K562 (cell line): ENCODE measurements around the gene GLUL. TPM values are rescaled to one million over a fixed set of nuclear protein-coding genes. Genes with fewer than 3 reads are reported as not detected.

Experiments
- ARID4B ChIP-seq: sonication (generic); formaldehyde crosslinking; IDR thresholded peaks from 2 replicates; pipeline ENCODE4 v1.8.0; 2022; ENCODE audit warnings: mild to moderate bottlenecking, missing genetic modification reagents
- CSDE1 ChIP-seq, 2 experiments: fragments of 450-650 bp; IDR thresholded peaks; 2 replicates each; pipeline ENCODE4 v1.6.1; 2016; ENCODE audit warnings: mild to moderate bottlenecking in 1 of 2
- CTCF ChIP-seq, 3 experiments: IDR thresholded peaks in 2 of 3; conservative IDR thresholded peaks in 1 of 3; 2 replicates each; pipeline ENCODE4 v1.5.1; 2011 to 2012; ENCODE audit warnings: low read length in 3 of 3, mild to moderate bottlenecking in 3 of 3, control low read depth in 2 of 3, improper control_type of control experiment in 1 of 3, inconsistent platforms in 1 of 3, low read depth in 1 of 3, mixed read lengths in 1 of 3, moderate library complexity in 1 of 3; ENCODE audit not compliant: insufficient read depth in 2 of 3
- CXXC5 ChIP-seq: fragments of 250-450 bp; sonication (Bioruptor Pico); IDR thresholded peaks from 2 replicates; pipeline ENCODE4 v1.8.0; 2022; ENCODE audit warnings: inconsistent platforms, mild to moderate bottlenecking, moderate library complexity
- DMBX1 ChIP-seq: fragments of 250-450 bp; sonication (Bioruptor Pico); IDR thresholded peaks from 2 replicates; pipeline ENCODE4 v1.8.0; 2022; ENCODE audit warnings: inconsistent platforms, mild to moderate bottlenecking, moderate library complexity, borderline replicate concordance
- ELF2 ChIP-seq: fragments of 250-450 bp; sonication (Bioruptor Pico); IDR thresholded peaks from 2 replicates; pipeline ENCODE4 v1.5.0; 2021; ENCODE audit warnings: mild to moderate bottlenecking
- HDAC3 ChIP-seq: fragments of 450-650 bp; IDR thresholded peaks from 2 replicates; pipeline ENCODE4 v1.6.1; 2018; ENCODE audit warnings: borderline replicate concordance, mild to moderate bottlenecking, moderate library complexity; ENCODE audit not compliant: partially characterized antibody
- IRF9 ChIP-seq: fragments of 450-650 bp; IDR thresholded peaks from 2 replicates; pipeline ENCODE4 v1.6.1; 2016; ENCODE audit warnings: missing biosample characterization, missing genetic modification characterization
- KLF13 ChIP-seq: fragments of 450-650 bp; IDR thresholded peaks from 2 replicates; pipeline ENCODE4 v1.6.1; 2016; ENCODE audit warnings: missing genetic modification characterization, low read depth, mild to moderate bottlenecking, missing compliant biosample characterization, moderate library complexity, borderline replicate concordance
- OTX1 ChIP-seq: fragments of 450-650 bp; formaldehyde crosslinking; IDR thresholded peaks from 2 replicates; pipeline ENCODE4 v1.4.0; 2022; ENCODE audit warnings: mild to moderate bottlenecking
- SAP30 ChIP-seq: fragments of 200-600 bp; sonication (generic); IDR thresholded peaks from 2 replicates; pipeline ENCODE4 v1.6.1; 2012; ENCODE audit warnings: borderline replicate concordance, low read depth, mild to moderate bottlenecking, moderate library complexity, low read length, control low read depth, inconsistent platforms; ENCODE audit not compliant: insufficient read depth, poor library complexity, severe bottlenecking
- ZNF175 ChIP-seq: fragments of 200-800 bp; sonication (Bioruptor generic); IDR thresholded peaks from 2 replicates; pipeline ENCODE4 v1.6.1; 2016; ENCODE audit warnings: low read depth, mild to moderate bottlenecking, missing genetic modification characterization, missing compliant biosample characterization
- ZNF584 ChIP-seq: fragments of 200-800 bp; sonication (Bioruptor generic); IDR thresholded peaks from 2 replicates; pipeline ENCODE4 v1.6.1; 2016; ENCODE audit warnings: low read depth, mild to moderate bottlenecking, missing genetic modification characterization, missing compliant biosample characterization
- ZNF592 ChIP-seq: fragments of 450-650 bp; IDR thresholded peaks from 2 replicates; pipeline ENCODE4 v1.6.1; 2017; ENCODE audit warnings: antibody characterized with exemption, mild to moderate bottlenecking
- polyA plus RNA-seq, 8 experiments: library from polyadenylated mRNA; depleted of rRNA in 4 of 8; stranded (reverse) in 5 of 8; unstranded in 3 of 8; fragments of >200 nt; fragmentation: Nextera tagmentation in 2 of 8; fragmentation: Illumina TruSeq in 1 of 8; extraction: Ambion mirVana in 2 of 8; extraction: Trizol in 1 of 8; gene quantifications; 2 replicates each; pipeline versions ENCODE4 v1.2.1 to v1.2.3, GENCODE V29; 2011 to 2014; ENCODE audit warnings: inconsistent platforms in 1 of 8, missing spikeins in 1 of 8
- total RNA-seq, 7 experiments: library from RNA; depleted of rRNA in 6 of 7; stranded (reverse); fragments of >200 nt in 6 of 7; fragmentation: Illumina TruSeq in 2 of 7; extraction: Trizol in 2 of 7; gene quantifications; 2 replicates each; pipeline versions ENCODE4 v1.2.1 to v1.2.3, GENCODE V29; 2011 to 2021; ENCODE audit warnings: low replicate concordance in 1 of 7

The GLUL gene
- total and polyA plus RNA-seq, 9 of the 15 experiments (the other 6 are each of a cell fraction or from before 2014, with no cell fraction given), result 1,088 to 4,222 (median 1,338) TPM

- TF ChIP-seq ARID4B (no peak), CTCF (IDR thresholded peaks at IDR 0.05 in 2 of 3, conservative IDR thresholded peaks at IDR 0.05 in 1 of 3; ENCODE audit: insufficient read depth in 2 of 3, low read depth in 1 of 3, low read length in 3 of 3) (no peak), CSDE1 (IDR thresholded peaks at IDR 0.05) (no peak), IRF9 (tag) (0 out of 2 replicates have a peak, but pooled peaks have one; percentile 23), OTX1 (CRISPR knock-in tag) (no peak), ZNF592 (peak; percentile 95), CXXC5 (peak; percentile 45), KLF13 (0 out of 2 replicates have a peak, but pooled peaks have one; percentile 15), HDAC3 (no peak), DMBX1 (CRISPR knock-in tag) (peak; percentile 84), ELF2 (CRISPR knock-in tag) (no peak), ZNF175 (CRISPR knock-in tag) (peak; percentile 80), ZNF584 (peak; percentile 82; the same call in 1 of the 2 replicates), SAP30 (no peak)
Measured at GRCh38 chr1:182340233-182341058, 51.1 kb downstream of the GLUL start (continued).
